Loucy (cell line): ENCODE measurements around the gene NCOA1.

Experiments
- H2AFZ ChIP-seq: fragments of 200-600 bp; sonication (generic); 2 replicates; pipeline ENCODE4 v1.6.0; 2016; ENCODE audit warnings: antibody characterized with exemption, mild to moderate bottlenecking, low read length, moderate library complexity
- H3F3A ChIP-seq: fragments of 200-600 bp; 2 replicates; pipeline ENCODE4 v1.6.0; 2016; ENCODE audit warnings: antibody characterized with exemption, low read depth, mild to moderate bottlenecking
- H3K27me3 ChIP-seq: fragments of 200-600 bp; sonication (generic); 2 replicates; pipeline ENCODE4 v1.6.1; 2014; ENCODE audit warnings: low read length, mild to moderate bottlenecking; ENCODE audit not compliant: insufficient read depth, poor library complexity, severe bottlenecking
- H3K36me3 ChIP-seq: fragments of 200-600 bp; sonication (generic); 2 replicates; pipeline ENCODE4 v1.6.1; 2016; ENCODE audit warnings: low read length; ENCODE audit not compliant: insufficient read depth
- H3K4me1 ChIP-seq: fragments of 200-600 bp; sonication (generic); 2 replicates; pipeline ENCODE4 v1.5.1; 2014; ENCODE audit warnings: low read length, mild to moderate bottlenecking; ENCODE audit not compliant: insufficient read depth, poor library complexity, severe bottlenecking
- H3K4me2 ChIP-seq: fragments of 200-600 bp; sonication (generic); 2 replicates; pipeline ENCODE4 v1.6.0; 2014; ENCODE audit warnings: antibody characterized with exemption, low read length, low read depth, mild to moderate bottlenecking; ENCODE audit not compliant: poor library complexity, severe bottlenecking
- H3K4me3 ChIP-seq: fragments of 200-600 bp; sonication (generic); 2 replicates; pipeline ENCODE4 v1.5.1; 2014; ENCODE audit warnings: low read length, mild to moderate bottlenecking, mixed read lengths; ENCODE audit not compliant: poor library complexity, severe bottlenecking
- H3K79me2 ChIP-seq: fragments of 200-600 bp; sonication (generic); 2 replicates; pipeline ENCODE4 v1.6.1; 2014; ENCODE audit warnings: low read length; ENCODE audit not compliant: insufficient read depth
- H3K9ac ChIP-seq: fragments of 200-600 bp; sonication (generic); 2 replicates; pipeline ENCODE4 v1.6.0; 2014; ENCODE audit warnings: mild to moderate bottlenecking, low read depth, low read length, moderate library complexity; ENCODE audit not compliant: poor library complexity, severe bottlenecking
- H3K9me2 ChIP-seq: fragments of 200-600 bp; sonication (generic); replicated peaks from 2 replicates; pipeline ENCODE4 v1.6.1; 2016; ENCODE audit warnings: low read depth, low read length, mixed read lengths
- H3K9me3 ChIP-seq: fragments of 200-600 bp; sonication (generic); 2 replicates; pipeline ENCODE4 v1.6.1; 2014; ENCODE audit warnings: mild to moderate bottlenecking, antibody characterized with exemption, low read length, low read depth; ENCODE audit not compliant: insufficient read depth
- H4K20me1 ChIP-seq: fragments of 200-600 bp; sonication (generic); 2 replicates; pipeline ENCODE4 v1.6.0; 2014; ENCODE audit warnings: antibody characterized with exemption, low read length, mild to moderate bottlenecking; ENCODE audit not compliant: insufficient read depth, poor library complexity, severe bottlenecking
- EZH2phosphoT487 ChIP-seq: fragments of 200-600 bp; IDR thresholded peaks from 2 replicates; pipeline ENCODE4 v1.6.1; 2018; ENCODE audit warnings: antibody characterized with exemption, mild to moderate bottlenecking, moderate library complexity, borderline replicate concordance
- TF ChIP-seq, protein P1 (sequence below): fragments of 200-600 bp; sonication (generic); conservative IDR thresholded peaks from 2 replicates; pipeline ENCODE4 v1.5.1; 2014; ENCODE audit warnings: mild to moderate bottlenecking, antibody characterized with exemption, low read length

NCOA1 gene

DNA sequence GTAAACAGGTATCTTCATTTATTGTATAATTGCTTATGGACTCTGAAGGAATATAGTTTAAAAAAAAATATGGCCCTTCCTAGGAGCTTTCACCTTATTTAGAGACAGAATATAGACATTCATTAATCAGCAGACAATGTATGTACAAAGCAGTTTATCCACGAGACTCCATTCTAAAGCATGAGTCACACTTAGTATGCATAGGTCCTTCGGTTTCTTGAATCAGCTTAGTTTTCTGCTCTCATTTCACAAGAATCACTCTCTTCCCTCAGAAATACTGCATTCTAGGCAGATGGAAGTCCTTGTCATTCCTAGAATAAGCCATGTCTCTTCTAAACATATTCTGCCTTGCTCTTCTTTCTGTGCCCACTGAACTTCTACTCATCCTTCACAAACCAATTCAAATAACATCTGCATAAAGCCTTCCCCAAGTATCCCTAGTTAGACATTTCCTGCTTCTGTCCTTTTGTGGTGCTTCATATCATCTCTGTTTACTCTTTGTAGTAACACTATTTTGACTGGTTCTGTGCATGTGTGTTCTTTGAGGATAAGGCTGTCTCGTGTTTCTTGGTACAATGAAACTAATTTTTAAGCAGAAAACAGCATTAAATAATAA lies 217.6 kb downstream of the NCOA1 start:
- no peaks in the 10 kb centered on the region for H3K9me3 ChIP-seq
- H3K4me2 ChIP-seq, result no peak overlapping the region
- H2AFZ ChIP-seq, result no peak overlapping the region
- H3K9ac ChIP-seq, result no peak overlapping the region
- no peaks in the 10 kb centered on the region for H3K79me2 ChIP-seq
- no peak for TF ChIP-seq EZH2phosphoT487
- no peaks in the 10 kb centered on the region for H3K27me3 ChIP-seq
- H3K4me3 ChIP-seq, result no peak overlapping the region
- no peaks in the 10 kb centered on the region for H3K4me1 ChIP-seq
- H3K9me2 ChIP-seq, result no peaks in the 10 kb centered on the region
- no peaks in the 10 kb centered on the region for H3F3A ChIP-seq
- H4K20me1 ChIP-seq, result no peaks in the 10 kb centered on the region
- peaks cover 36% of the 10 kb centered on the region; the same call in 1 of the 2 replicates for H3K36me3 ChIP-seq

DNA sequence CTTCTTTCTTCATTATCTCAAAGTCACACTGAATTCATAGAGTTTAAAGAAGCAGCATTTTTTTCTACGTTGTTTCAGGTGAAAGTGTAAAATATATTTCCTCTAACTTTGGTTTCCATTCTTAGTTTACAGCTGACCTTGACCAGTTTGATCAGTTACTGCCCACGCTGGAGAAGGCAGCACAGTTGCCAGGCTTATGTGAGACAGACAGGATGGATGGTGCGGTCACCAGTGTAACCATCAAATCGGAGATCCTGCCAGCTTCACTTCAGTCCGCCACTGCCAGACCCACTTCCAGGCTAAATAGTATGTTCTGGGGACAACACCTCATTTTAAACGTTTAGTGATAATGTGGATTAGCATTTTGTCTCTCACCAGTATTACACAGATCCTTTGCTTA lies 219.8 kb downstream of the NCOA1 start:
- no peak overlapping the region for H3K4me3 ChIP-seq
- no peak overlapping the region for H2AFZ ChIP-seq
- no peaks in the 10 kb centered on the region for H3K4me1 ChIP-seq
- no peak overlapping the region for H3K4me2 ChIP-seq
- H3K27me3 ChIP-seq, result no peaks in the 10 kb centered on the region
- H3K79me2 ChIP-seq, result no peaks in the 10 kb centered on the region
- H3K36me3 ChIP-seq, result peaks cover 36% of the 10 kb centered on the region
- H3K9me3 ChIP-seq, result no peaks in the 10 kb centered on the region
- H3K9me2 ChIP-seq, result no peaks in the 10 kb centered on the region
- no peak overlapping the region for H3K9ac ChIP-seq
- no peaks in the 10 kb centered on the region for H4K20me1 ChIP-seq
- H3F3A ChIP-seq, result no peaks in the 10 kb centered on the region
- TF ChIP-seq, protein P1, sequence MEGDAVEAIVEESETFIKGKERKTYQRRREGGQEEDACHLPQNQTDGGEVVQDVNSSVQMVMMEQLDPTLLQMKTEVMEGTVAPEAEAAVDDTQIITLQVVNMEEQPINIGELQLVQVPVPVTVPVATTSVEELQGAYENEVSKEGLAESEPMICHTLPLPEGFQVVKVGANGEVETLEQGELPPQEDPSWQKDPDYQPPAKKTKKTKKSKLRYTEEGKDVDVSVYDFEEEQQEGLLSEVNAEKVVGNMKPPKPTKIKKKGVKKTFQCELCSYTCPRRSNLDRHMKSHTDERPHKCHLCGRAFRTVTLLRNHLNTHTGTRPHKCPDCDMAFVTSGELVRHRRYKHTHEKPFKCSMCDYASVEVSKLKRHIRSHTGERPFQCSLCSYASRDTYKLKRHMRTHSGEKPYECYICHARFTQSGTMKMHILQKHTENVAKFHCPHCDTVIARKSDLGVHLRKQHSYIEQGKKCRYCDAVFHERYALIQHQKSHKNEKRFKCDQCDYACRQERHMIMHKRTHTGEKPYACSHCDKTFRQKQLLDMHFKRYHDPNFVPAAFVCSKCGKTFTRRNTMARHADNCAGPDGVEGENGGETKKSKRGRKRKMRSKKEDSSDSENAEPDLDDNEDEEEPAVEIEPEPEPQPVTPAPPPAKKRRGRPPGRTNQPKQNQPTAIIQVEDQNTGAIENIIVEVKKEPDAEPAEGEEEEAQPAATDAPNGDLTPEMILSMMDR, result no peak
- TF ChIP-seq EZH2phosphoT487, result no peak

DNA sequence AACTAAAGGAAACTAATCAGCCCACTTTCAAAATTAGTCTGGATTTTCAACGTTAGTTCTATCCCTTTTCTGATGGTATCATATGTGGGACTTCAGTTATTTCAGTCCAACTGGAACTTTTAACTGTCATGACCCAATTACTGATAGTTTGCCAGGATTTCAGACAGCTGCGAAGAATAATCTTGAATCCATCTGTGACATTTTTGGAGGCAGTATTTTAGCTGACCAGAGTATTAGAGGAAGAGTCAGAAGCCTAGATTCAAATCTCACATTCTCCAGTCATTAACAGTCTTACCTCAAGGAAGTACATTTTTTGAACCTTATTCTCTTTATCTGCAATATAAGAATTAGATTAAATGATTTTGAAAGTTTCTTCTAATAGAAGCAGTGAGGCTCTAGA lies 220.8 kb downstream of the NCOA1 start:
- Histone ChIP-seq H3K9me2 (no peaks in the 10 kb centered on the region), H3K79me2 (no peaks in the 10 kb centered on the region), H3K36me3 (peaks cover 35% of the 10 kb centered on the region), H3K4me2 (no peak overlapping the region), H3K27me3 (no peaks in the 10 kb centered on the region), H3K4me3 (no peak overlapping the region), H3K9me3 (no peaks in the 10 kb centered on the region), H3F3A (no peaks in the 10 kb centered on the region), H2AFZ (no peak overlapping the region), H3K9ac (no peak overlapping the region), H4K20me1 (no peaks in the 10 kb centered on the region), H3K4me1 (no peaks in the 10 kb centered on the region)
- TF ChIP-seq EZH2phosphoT487, result no peak
- TF ChIP-seq, protein P1, result no peak

DNA sequence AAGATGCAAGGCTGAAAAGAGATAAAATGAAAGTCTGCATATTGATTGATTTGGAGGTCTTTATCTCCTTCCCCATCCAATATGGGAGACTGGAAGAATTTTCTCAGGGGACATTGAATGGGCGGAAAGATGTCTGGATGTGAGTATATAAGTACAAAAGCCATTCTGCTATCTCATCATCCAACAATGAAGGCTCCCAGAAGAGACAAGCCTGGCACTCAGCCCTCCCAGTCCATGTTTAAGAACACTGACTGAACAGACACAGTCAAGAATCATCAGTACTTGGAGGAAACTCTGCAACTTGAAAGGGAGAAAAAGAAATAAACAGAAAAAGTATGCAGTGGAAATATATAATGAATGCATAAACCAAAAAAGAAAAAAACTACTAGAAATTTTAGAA lies 221.2 kb downstream of the NCOA1 start:
- TF ChIP-seq, protein P1, result no peak
- no peak for TF ChIP-seq EZH2phosphoT487
- Histone ChIP-seq H3K4me1 (no peaks in the 10 kb centered on the region), H4K20me1 (no peaks in the 10 kb centered on the region), H3K9me3 (no peaks in the 10 kb centered on the region), H3K4me3 (no peak overlapping the region), H3F3A (no peaks in the 10 kb centered on the region), H2AFZ (no peak overlapping the region), H3K9ac (no peak overlapping the region), H3K27me3 (no peaks in the 10 kb centered on the region), H3K4me2 (no peak overlapping the region), H3K9me2 (no peaks in the 10 kb centered on the region), H3K36me3 (peaks cover 31% of the 10 kb centered on the region), H3K79me2 (no peaks in the 10 kb centered on the region)
